Measurements from ENCODE around the gene MAG. TPM values are rescaled to one million over a fixed set of nuclear protein-coding genes. Genes with fewer than 3 reads are reported as not detected.

The MAG gene
- total and polyA plus RNA-seq, 9 of the 15 experiments (the other 6 are each of a cell fraction or from before 2014, with no cell fraction given), result 0.11 to 10.0 (median 1.6) TPM

- TF ChIP-seq DNMT1 (IDR thresholded peaks at IDR 0.05), result 0 out of 2 replicates have a peak, but pooled peaks have one; percentile 66
- no peak for TF ChIP-seq ERF (CRISPR knock-in tag; IDR thresholded peaks at IDR 0.05)
- no peak for TF ChIP-seq TSC22D4 (tag; IDR thresholded peaks at IDR 0.05)
- no peak for TF ChIP-seq MAFF (IDR thresholded peaks at IDR 0.05; ENCODE audit: low read length)
- TF ChIP-seq RBM14 (IDR thresholded peaks at IDR 0.05; ENCODE audit: borderline replicate concordance, insufficient read depth, low read depth, low read length), result no peak
- no peak for TF ChIP-seq NELFE (IDR thresholded peaks at IDR 0.05; ENCODE audit: insufficient read depth, insufficient read length)
- TF ChIP-seq HMGN3 (IDR thresholded peaks at IDR 0.05; ENCODE audit: borderline replicate concordance, extremely low read depth, insufficient read length, low read depth, low read length), result peak; percentile 8
- TF ChIP-seq GTF2B (IDR thresholded peaks at IDR 0.05; ENCODE audit: extremely low read depth, insufficient read length), result no peak
- 0 out of 4 replicates have a peak, but pooled peaks of 1 of the 2 experiments have one; percentile 23 for TF ChIP-seq TEAD1 (CRISPR knock-in tag; IDR thresholded peaks at IDR 0.05)
- no peak for TF ChIP-seq ZNF316 (IDR thresholded peaks at IDR 0.05)
- no peak for TF ChIP-seq DEAF1 (CRISPR knock-in tag; IDR thresholded peaks at IDR 0.05)
- no peak for TF ChIP-seq NCOA6 (IDR thresholded peaks at IDR 0.05)
- TF ChIP-seq ELF1 (tag; IDR thresholded peaks at IDR 0.05), result no peak
- no peak for TF ChIP-seq U2AF1 (optimal IDR thresholded peaks at IDR 0.05; ENCODE audit: low read depth, low read length)
- TF ChIP-seq CXXC5 (CRISPR knock-in tag; IDR thresholded peaks at IDR 0.05), result peak; percentile 71
- no peak for TF ChIP-seq TSHZ1 (CRISPR knock-in tag; IDR thresholded peaks at IDR 0.05)
- TF ChIP-seq RB1 (IDR thresholded peaks at IDR 0.05; ENCODE audit: low read depth), result 0 out of 2 replicates have a peak, but pooled peaks have one; percentile 11
- no peak for TF ChIP-seq ZNF75A (CRISPR knock-in tag; IDR thresholded peaks at IDR 0.05)
- TF ChIP-seq ZNF41 (CRISPR knock-in tag; conservative IDR thresholded peaks at IDR 0.05), result no peak
- no peak for TF ChIP-seq DMBX1 (CRISPR knock-in tag; IDR thresholded peaks at IDR 0.05; ENCODE audit: borderline replicate concordance)
- TF ChIP-seq ESRRA (IDR thresholded peaks at IDR 0.05; ENCODE audit: borderline replicate concordance, low read depth), result no peak
- no peak for TF ChIP-seq POLR3G (IDR thresholded peaks at IDR 0.05; ENCODE audit: extremely low read depth, insufficient read length, insufficient replicate concordance)
Observed at GRCh38 chr19:35267818-35268535, 24.0 kb upstream of the MAG start (continued).

Data from K562 (cell line).